ENCODE results near the gene TSPAN13.
A peak's percentile ranks its signal among the peaks of the same experiment; 100 is the strongest.

The TSPAN13 gene

DNA sequence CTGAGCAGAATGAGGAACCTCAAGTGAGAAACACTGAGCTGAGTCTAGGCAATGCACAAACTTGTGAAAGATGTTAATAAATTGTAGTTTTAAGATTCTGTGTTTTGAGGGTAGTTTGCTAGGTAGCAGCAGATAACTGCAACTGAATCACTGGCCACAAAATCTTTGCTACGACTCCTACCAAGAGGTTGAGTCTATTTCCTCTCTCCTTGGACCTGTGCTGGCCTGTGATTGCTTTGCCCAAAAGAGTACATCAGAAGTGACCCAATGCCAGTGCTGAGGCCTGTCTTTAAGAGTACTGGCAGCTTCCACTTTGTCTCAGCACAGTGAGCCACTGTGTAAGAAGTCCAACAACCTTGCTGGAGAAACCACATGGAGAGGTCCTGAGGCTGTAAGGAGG, 11.9 kb upstream of the TSPAN13 start:
- no peaks in the 10 kb centered on the region for H3K9me3 Mint-ChIP-seq
- no peak for DNase-seq
- no peak overlapping the region for H3K27ac Mint-ChIP-seq
- H3K27me3 Mint-ChIP-seq (ENCODE audit: low read depth, poor library complexity): peaks cover 6% of the 10 kb centered on the region
- no peaks in the 10 kb centered on the region for H3K36me3 Mint-ChIP-seq (ENCODE audit: low read depth)
- no peak overlapping the region for H3K4me3 Mint-ChIP-seq
- H3K4me1 Mint-ChIP-seq: peaks cover 3% of the 10 kb centered on the region
- TF ChIP-seq, protein P1, sequence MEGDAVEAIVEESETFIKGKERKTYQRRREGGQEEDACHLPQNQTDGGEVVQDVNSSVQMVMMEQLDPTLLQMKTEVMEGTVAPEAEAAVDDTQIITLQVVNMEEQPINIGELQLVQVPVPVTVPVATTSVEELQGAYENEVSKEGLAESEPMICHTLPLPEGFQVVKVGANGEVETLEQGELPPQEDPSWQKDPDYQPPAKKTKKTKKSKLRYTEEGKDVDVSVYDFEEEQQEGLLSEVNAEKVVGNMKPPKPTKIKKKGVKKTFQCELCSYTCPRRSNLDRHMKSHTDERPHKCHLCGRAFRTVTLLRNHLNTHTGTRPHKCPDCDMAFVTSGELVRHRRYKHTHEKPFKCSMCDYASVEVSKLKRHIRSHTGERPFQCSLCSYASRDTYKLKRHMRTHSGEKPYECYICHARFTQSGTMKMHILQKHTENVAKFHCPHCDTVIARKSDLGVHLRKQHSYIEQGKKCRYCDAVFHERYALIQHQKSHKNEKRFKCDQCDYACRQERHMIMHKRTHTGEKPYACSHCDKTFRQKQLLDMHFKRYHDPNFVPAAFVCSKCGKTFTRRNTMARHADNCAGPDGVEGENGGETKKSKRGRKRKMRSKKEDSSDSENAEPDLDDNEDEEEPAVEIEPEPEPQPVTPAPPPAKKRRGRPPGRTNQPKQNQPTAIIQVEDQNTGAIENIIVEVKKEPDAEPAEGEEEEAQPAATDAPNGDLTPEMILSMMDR (IDR thresholded peaks at IDR 0.05): no peak

DNA sequence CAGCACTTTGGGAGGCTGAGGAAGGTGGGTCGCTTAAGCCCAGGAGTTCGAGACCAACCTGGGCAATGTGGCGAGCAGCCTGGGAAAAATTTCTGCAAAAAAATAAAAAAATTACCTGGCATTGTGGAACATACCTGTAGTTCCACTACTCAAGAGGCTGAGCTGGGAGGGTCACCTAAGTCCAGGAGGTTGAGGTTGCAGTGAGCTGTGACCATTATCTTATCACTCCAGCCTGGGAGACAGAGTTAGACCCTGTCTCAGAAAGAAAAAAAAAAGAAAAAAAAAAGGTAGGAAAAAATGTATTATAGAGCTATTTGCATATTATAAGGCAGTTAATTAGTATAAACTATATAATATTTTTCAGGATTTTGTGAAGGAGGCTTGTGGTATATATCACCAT, 11.0 kb upstream of the TSPAN13 start:
- TF ChIP-seq, protein P1 (IDR thresholded peaks at IDR 0.05): no peak
- Mint-ChIP-seq H3K9me3 (no peaks in the 10 kb centered on the region), H3K27me3 (ENCODE audit: low read depth, poor library complexity) (peaks cover 5% of the 10 kb centered on the region), H3K27ac (no peak overlapping the region), H3K4me1 (peaks cover 3% of the 10 kb centered on the region), H3K36me3 (ENCODE audit: low read depth) (no peaks in the 10 kb centered on the region), H3K4me3 (no peak overlapping the region)
- no peak for DNase-seq

DNA sequence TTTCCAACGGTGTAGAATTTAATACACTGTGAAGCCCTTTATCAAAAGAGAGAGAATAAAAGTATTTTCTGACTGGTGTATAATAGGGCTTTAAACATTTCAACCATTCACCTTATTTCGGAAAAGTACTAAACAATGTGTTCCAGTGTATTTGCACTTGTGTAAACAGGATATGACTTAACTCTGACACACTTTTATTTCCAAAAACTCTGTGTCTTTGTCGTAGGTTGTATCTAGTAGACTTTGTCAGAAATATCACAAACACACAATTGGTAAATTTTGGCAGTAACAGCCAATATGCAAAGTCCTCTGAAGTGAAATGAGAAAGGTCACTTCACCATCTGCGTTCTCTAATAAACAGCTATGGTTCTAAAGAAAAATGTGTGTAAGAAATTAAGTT, 10.3 kb upstream of the TSPAN13 start:
- H3K27ac Mint-ChIP-seq: no peak overlapping the region
- H3K27me3 Mint-ChIP-seq (ENCODE audit: low read depth, poor library complexity): peaks cover 3% of the 10 kb centered on the region
- H3K36me3 Mint-ChIP-seq (ENCODE audit: low read depth): no peaks in the 10 kb centered on the region
- peaks cover 3% of the 10 kb centered on the region for H3K4me1 Mint-ChIP-seq
- DNase-seq: no peak
- no peaks in the 10 kb centered on the region for H3K9me3 Mint-ChIP-seq
- TF ChIP-seq, protein P1 (IDR thresholded peaks at IDR 0.05): no peak
- no peak overlapping the region for H3K4me3 Mint-ChIP-seq

DNA sequence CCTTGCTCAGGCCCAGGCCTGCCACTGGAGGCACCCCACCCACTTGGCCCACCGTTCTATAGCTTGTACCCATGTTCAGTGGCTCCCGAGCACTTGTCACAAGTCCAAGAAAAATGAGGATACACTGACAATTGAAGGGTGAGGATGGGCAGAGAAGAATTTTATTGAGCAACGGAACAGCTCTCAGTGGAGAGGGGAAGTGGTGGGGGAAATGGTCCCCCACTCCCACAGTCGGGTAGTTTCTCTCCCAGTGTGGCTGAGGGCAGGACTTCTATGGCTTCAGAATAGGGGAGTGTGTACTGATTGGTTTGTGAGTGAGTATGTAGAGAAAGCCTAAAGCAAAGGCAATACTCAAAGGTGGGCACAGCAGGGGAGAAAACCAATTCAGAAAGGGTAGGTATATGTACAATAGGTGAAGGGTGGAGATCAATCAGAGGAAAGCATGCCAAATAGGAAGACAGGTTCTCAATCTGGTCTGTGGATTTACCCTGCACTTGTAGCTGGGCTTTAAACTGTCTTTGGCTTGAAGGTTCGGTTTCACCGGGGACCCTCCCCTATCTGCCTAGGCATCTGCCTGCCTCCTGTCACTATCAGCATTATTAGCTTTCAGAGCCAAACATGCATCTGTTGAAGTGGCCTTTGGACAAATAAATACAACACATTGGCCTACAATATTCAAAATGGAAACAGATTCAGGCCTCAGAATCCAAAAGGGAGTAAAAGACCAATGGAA, 8.9 kb upstream of the TSPAN13 start:
- Mint-ChIP-seq H3K9me3 (no peaks in the 10 kb centered on the region), H3K4me1 (peaks cover 7% of the 10 kb centered on the region), H3K4me3 (no peak overlapping the region), H3K27ac (peak overlapping the region; percentile 4), H3K27me3 (ENCODE audit: low read depth, poor library complexity) (peaks cover 3% of the 10 kb centered on the region), H3K36me3 (ENCODE audit: low read depth) (no peaks in the 10 kb centered on the region)
- TF ChIP-seq, protein P1 (IDR thresholded peaks at IDR 0.05): no peak
- DNase-seq: no peak

DNA sequence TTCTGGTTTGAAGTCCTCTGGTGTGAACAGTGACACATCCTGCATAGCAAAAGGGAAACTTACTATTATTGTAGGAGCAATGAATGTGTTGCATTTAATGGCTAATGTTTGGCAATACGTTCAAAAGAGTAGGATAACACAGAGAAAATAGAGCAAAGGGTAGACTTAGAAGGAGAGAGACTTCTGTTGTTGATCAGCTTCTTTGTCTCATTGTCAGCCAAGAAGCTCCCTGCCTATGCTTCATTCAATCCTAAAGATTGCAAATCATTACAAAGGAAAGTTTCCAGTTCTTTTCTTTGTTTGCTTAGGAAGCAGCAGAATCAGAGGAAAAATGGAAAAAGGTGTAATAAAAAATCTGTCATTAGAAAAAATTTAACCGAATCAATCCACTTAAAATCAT, 7.9 kb upstream of the TSPAN13 start:
- peaks cover 7% of the 10 kb centered on the region for H3K4me1 Mint-ChIP-seq
- no peak overlapping the region for H3K27ac Mint-ChIP-seq
- DNase-seq: no peak

More for the DNA sequence above, 7.9 kb upstream of the TSPAN13 start:
- no peaks in the 10 kb centered on the region for H3K36me3 Mint-ChIP-seq (ENCODE audit: low read depth)
- TF ChIP-seq, protein P1 (IDR thresholded peaks at IDR 0.05): no peak
- no peak overlapping the region for H3K4me3 Mint-ChIP-seq
- H3K27me3 Mint-ChIP-seq (ENCODE audit: low read depth, poor library complexity): peaks cover 3% of the 10 kb centered on the region
- H3K9me3 Mint-ChIP-seq: no peaks in the 10 kb centered on the region

Data from nephron progenitor cell (in vitro differentiated cells).